WTC11 (cell line): ENCODE data around the gene RXRA. TPM values are rescaled to one million over a fixed set of nuclear protein-coding genes. Genes with fewer than 3 reads are reported as not detected.

Experiments used
- ATAC-seq: fragments of 200-7000 bp; cut with Tn5 transposase; 2 replicates; pipeline ENCODE4 v1.10.0; 2021; ENCODE audit warnings: mild to moderate bottlenecking, moderate library complexity
- CTCF ChIA-PET: fragments of 300-600 bp; sonication (Branson Sonifier 250); formaldehyde crosslinking; loops from one replicate; lab custom pipeline; 2021; ENCODE audit warnings: antibody characterized with exemption; lab: Charles Lee
- POLR2A ChIA-PET: fragments of 350-600 bp; sonication (Branson Sonifier 250); formaldehyde crosslinking; loops from one replicate; lab custom pipeline; 2021; ENCODE audit warnings: antibody characterized with exemption; lab: Charles Lee
- DNase-seq: peaks from one replicate; pipeline ENCODE4 v3.0.0; 2021; ENCODE audit warnings: low spot score
- H3K27ac Mint-ChIP-seq: 2 replicates; pipeline ENCODE4 v1.8.0; 2021; ENCODE audit warnings: mixed read lengths
- H3K27me3 Mint-ChIP-seq: 2 replicates; pipeline ENCODE4 v1.8.0; 2021; ENCODE audit warnings: low read depth, mild to moderate bottlenecking, moderate library complexity, mixed read lengths
- H3K36me3 Mint-ChIP-seq: 2 replicates; pipeline ENCODE4 v1.8.0; 2021; ENCODE audit warnings: mixed read lengths
- H3K4me1 Mint-ChIP-seq: 2 replicates; pipeline ENCODE4 v1.8.0; 2022; ENCODE audit warnings: mixed read lengths
- H3K4me3 Mint-ChIP-seq: 2 replicates; pipeline ENCODE4 v1.8.0; 2021; ENCODE audit warnings: mild to moderate bottlenecking, moderate library complexity, mixed read lengths
- H3K9me3 Mint-ChIP-seq: 2 replicates; pipeline ENCODE4 v1.8.0; 2021; ENCODE audit warnings: mixed read lengths
- ATF2 ChIP-seq: sonication (generic); formaldehyde crosslinking; IDR thresholded peaks from 2 replicates; pipeline ENCODE4 v1.8.1; 2022; ENCODE audit warnings: low read depth, missing genetic modification reagents, borderline replicate concordance
- ATF3 ChIP-seq: sonication (generic); formaldehyde crosslinking; conservative IDR thresholded peaks from 2 replicates; pipeline ENCODE4 v1.8.1; 2022; ENCODE audit warnings: mild to moderate bottlenecking, missing genetic modification reagents
- CTCF ChIP-seq: fragments of 200-600 bp; IDR thresholded peaks from 2 replicates; pipeline ENCODE4 v1.8.0; 2022; ENCODE audit warnings: antibody characterized with exemption
- FOXJ3 ChIP-seq: sonication (generic); formaldehyde crosslinking; IDR thresholded peaks from 2 replicates; pipeline ENCODE4 v1.9.0; 2021; ENCODE audit warnings: missing genetic modification reagents, mild to moderate bottlenecking, borderline replicate concordance
- GABPB1 ChIP-seq: sonication (generic); formaldehyde crosslinking; IDR thresholded peaks from 2 replicates; pipeline ENCODE4 v1.8.1; 2023; ENCODE audit warnings: mild to moderate bottlenecking, missing genetic modification reagents
- HMGA2 ChIP-seq: fragments of 250-450 bp; sonication (Bioruptor Pico); IDR thresholded peaks from 2 replicates; pipeline ENCODE4 v1.4.0; 2021; ENCODE audit warnings: mild to moderate bottlenecking, moderate library complexity
- IRF1 ChIP-seq: sonication (generic); formaldehyde crosslinking; IDR thresholded peaks from 2 replicates; pipeline ENCODE4 v1.8.0; 2023; ENCODE audit warnings: missing genetic modification reagents
- MXD4 ChIP-seq: fragments of 250-450 bp; sonication (Bioruptor Pico); IDR thresholded peaks from 2 replicates; pipeline ENCODE4 v1.8.0; 2021; ENCODE audit warnings: mild to moderate bottlenecking, moderate library complexity, borderline replicate concordance
- MYBL2 ChIP-seq: sonication (generic); formaldehyde crosslinking; IDR thresholded peaks from 2 replicates; pipeline ENCODE4 v1.8.1; 2023; ENCODE audit warnings: mild to moderate bottlenecking, moderate library complexity, missing genetic modification reagents
- NR1H2 ChIP-seq: sonication (generic); formaldehyde crosslinking; IDR thresholded peaks from 2 replicates; pipeline ENCODE4 v1.9.0; 2021; ENCODE audit warnings: mild to moderate bottlenecking, moderate library complexity, missing genetic modification reagents
- OVOL2 ChIP-seq: fragments of 250-450 bp; sonication (Bioruptor Pico); IDR thresholded peaks from 2 replicates; pipeline ENCODE4 v1.9.0; 2021; ENCODE audit warnings: mild to moderate bottlenecking, borderline replicate concordance
- SP1 ChIP-seq: sonication (generic); formaldehyde crosslinking; conservative IDR thresholded peaks from 2 replicates; pipeline ENCODE4 v1.8.1; 2022; ENCODE audit warnings: missing genetic modification reagents
- STAT6 ChIP-seq: sonication (generic); formaldehyde crosslinking; conservative IDR thresholded peaks from 2 replicates; pipeline ENCODE4 v1.8.1; 2023; ENCODE audit warnings: mild to moderate bottlenecking, low read depth, missing genetic modification reagents, moderate library complexity
- TCF7 ChIP-seq: sonication (generic); formaldehyde crosslinking; IDR thresholded peaks from 2 replicates; pipeline ENCODE4 v1.8.0; 2022; ENCODE audit warnings: mild to moderate bottlenecking, low read depth, missing genetic modification reagents, moderate library complexity
- TEAD1 ChIP-seq: sonication (generic); formaldehyde crosslinking; IDR thresholded peaks from 2 replicates; pipeline ENCODE4 v1.8.0; 2022; ENCODE audit warnings: mild to moderate bottlenecking, missing genetic modification reagents
- TEAD4 ChIP-seq: sonication (generic); formaldehyde crosslinking; IDR thresholded peaks from 2 replicates; pipeline ENCODE4 v1.8.0; 2022; ENCODE audit warnings: mild to moderate bottlenecking, missing genetic modification reagents
- ZNF219 ChIP-seq: sonication (generic); formaldehyde crosslinking; IDR thresholded peaks from 2 replicates; pipeline ENCODE4 v1.8.0; 2023; ENCODE audit warnings: missing genetic modification reagents, mild to moderate bottlenecking, borderline replicate concordance
- ZNF281 ChIP-seq: sonication (generic); formaldehyde crosslinking; IDR thresholded peaks from 2 replicates; pipeline ENCODE4 v1.8.0; 2023; ENCODE audit warnings: mild to moderate bottlenecking, missing genetic modification reagents
- ZNF512 ChIP-seq: sonication (generic); formaldehyde crosslinking; IDR thresholded peaks from 2 replicates; pipeline ENCODE4 v1.8.1; 2022; ENCODE audit warnings: missing genetic modification reagents, borderline replicate concordance
- ZNF532 ChIP-seq: fragments of 250-450 bp; sonication (Bioruptor Pico); IDR thresholded peaks from 2 replicates; pipeline ENCODE4 v1.9.0; 2021; ENCODE audit warnings: mild to moderate bottlenecking, borderline replicate concordance
- total RNA-seq: library from RNA; stranded (reverse); gene quantifications from 3 replicates; pipeline ENCODE4 v1.2.3, GENCODE V29; 2021

The RXRA gene
- total RNA-seq, 1 experiment from 2014 or later, result 27.5 TPM

- CTCF ChIA-PET, result interaction anchor here (0.7 kb wide), 1 partner anchor 53 kb away, joined by 3 read pairs; no protein-coding TSS in a partner anchor
- no peaks in the 10 kb centered on the region for H3K4me1 Mint-ChIP-seq
- ATAC-seq, result no peak
- TF ChIP-seq ZNF512 (CRISPR knock-in tag) (no peak), HMGA2 (no peak), ZNF532 (CRISPR knock-in tag) (no peak), ATF3 (CRISPR knock-in tag) (no peak), IRF1 (CRISPR knock-in tag) (no peak), OVOL2 (CRISPR knock-in tag) (no peak), GABPB1 (CRISPR knock-in tag) (no peak), TEAD4 (no peak), SP1 (CRISPR knock-in tag) (no peak), ZNF219 (CRISPR knock-in tag) (no peak), TCF7 (CRISPR knock-in tag) (no peak), ATF2 (no peak), FOXJ3 (CRISPR knock-in tag) (no peak), STAT6 (CRISPR knock-in tag) (no peak), NR1H2 (CRISPR knock-in tag) (no peak), CTCF (no peak), MXD4 (no peak), TEAD1 (CRISPR knock-in tag) (no peak), MYBL2 (CRISPR knock-in tag) (no peak), ZNF281 (CRISPR knock-in tag) (no peak)
- TF ChIP-seq, all 79 proteins: peak for 0
- Mint-ChIP-seq H3K4me3 (no peak overlapping the region), H3K9me3 (peaks cover 7% of the 10 kb centered on the region), H3K27me3 (no peaks in the 10 kb centered on the region), H3K36me3 (no peaks in the 10 kb centered on the region), H3K27ac (no peak overlapping the region)
- POLR2A ChIA-PET, result no interaction called here
- no peak for DNase-seq
Measured at GRCh38 chr9:134389642-134390041, 63.4 kb downstream of the RXRA start.
